Purkinje cell (primary cell): ENCODE data around the gene HEATR9. TPM values are rescaled to one million over a fixed set of nuclear protein-coding genes. Genes with fewer than 3 reads are reported as not detected.

Source experiments
- polyA plus RNA-seq: library from polyadenylated mRNA; unstranded; fragments of >200 nt; fragmentation: Nextera tagmentation; gene quantifications from 2 replicates; pipeline ENCODE4 v1.2.1, GENCODE V29; 2014

Gene HEATR9
- not detected in 2 replicates for polyA plus RNA-seq

GRCh38 chr17:35868737-35869136 is at the start of gene HEATR9:
Gene HEATR9, minus strand, starts transcription at chr17:35868891. Its CDS starts 149 bp downstream, at chr17:35868742.

GRCh38 chr17:35879773-35880654 is 11.3 kb upstream of the HEATR9 start, which contains the start of gene CCL5:
Gene CCL5, minus strand, starts transcription at chr17:35880360.

GRCh38 chr17:35808962-35809854 is 59.5 kb downstream of the HEATR9 start, which contains the start of gene TAF15:
Gene TAF15, plus strand, starts transcription at chr17:35809484. Its CDS starts 86 bp downstream, at chr17:35809570.

Other genes with a start within 250 kb of the HEATR9 start
- gene RASL10B, start 137.3 kb downstream of the HEATR9 start, polyA plus RNA-seq = 0.66 and 1.7 TPM in 2 replicates
- not detected in 2 replicates for gene GAS2L2, start 115.7 kb downstream of the HEATR9 start, polyA plus RNA-seq
- not detected in 2 replicates for gene C17orf50, start 108.0 kb downstream of the HEATR9 start, polyA plus RNA-seq
- 0.66 and 2.0 TPM in 2 replicates for gene MMP28, start 73.2 kb downstream of the HEATR9 start, polyA plus RNA-seq
- gene TAF15, start 59.4 kb downstream of the HEATR9 start, polyA plus RNA-seq = 11.4 and 35.2 TPM in 2 replicates
- not detected in 2 replicates for gene CCL5, start 11.5 kb upstream of the HEATR9 start, polyA plus RNA-seq
- gene RDM1, start 61.9 kb upstream of the HEATR9 start, polyA plus RNA-seq = 3.4 TPM in 1 of 2 replicates, not detected in the other
- not detected in 2 replicates for gene LYZL6, start 74.8 kb upstream of the HEATR9 start, polyA plus RNA-seq
- not detected in 2 replicates for gene CCL16, start 112.6 kb upstream of the HEATR9 start, polyA plus RNA-seq
- not detected in 2 replicates for gene CCL14, start 117.8 kb upstream of the HEATR9 start, polyA plus RNA-seq
- not detected in 2 replicates for gene CCL15, start 132.7 kb upstream of the HEATR9 start, polyA plus RNA-seq
- gene CCL23, start 149.1 kb upstream of the HEATR9 start, polyA plus RNA-seq = not detected in 2 replicates
- gene CCL18, start 195.4 kb upstream of the HEATR9 start, polyA plus RNA-seq = not detected in 2 replicates
- gene CCL3, start 221.3 kb upstream of the HEATR9 start, polyA plus RNA-seq = not detected in 2 replicates
- not detected in 2 replicates for gene CCL4, start 234.9 kb upstream of the HEATR9 start, polyA plus RNA-seq